ENCODE measurements around the gene TNKS2. TPM values are rescaled to one million over a fixed set of nuclear protein-coding genes. Genes with fewer than 3 reads are reported as not detected.
A peak's percentile ranks its signal among the peaks of the same experiment; 100 is the strongest.
"Not testable (repeated sequence)": the region's sequence is repeated elsewhere in the genome, so short reads cannot be mapped to it uniquely, and the experiment has no call there.

TNKS2 gene
- 10 to 100 TPM; 11.8 to 21.1 (median 14.3) TPM for total RNA-seq
- 1 to 10 TPM; 4.7 to 6.4 TPM for polyA plus RNA-seq
- long read RNA-seq, donor 1, full-length matches to known transcripts: 10 of 20 reads
- long read RNA-seq, donor 1, partial matches to known transcripts: 8 of 20 reads
- long read RNA-seq, donor 1, other reads (novel, unspliced or antisense): 2 of 20 reads
- long read RNA-seq, donor 2, full-length matches to known transcripts: 9 of 18 reads
- long read RNA-seq, donor 2, partial matches to known transcripts: 7 of 18 reads
- long read RNA-seq, donor 2, other reads (novel, unspliced or antisense): 2 of 18 reads
- long read RNA-seq, donor 3, full-length matches to known transcripts: 3 of 15 reads
- long read RNA-seq, donor 3, partial matches to known transcripts: 7 of 15 reads
- long read RNA-seq, donor 3, other reads (novel, unspliced or antisense): 5 of 15 reads

DNA sequence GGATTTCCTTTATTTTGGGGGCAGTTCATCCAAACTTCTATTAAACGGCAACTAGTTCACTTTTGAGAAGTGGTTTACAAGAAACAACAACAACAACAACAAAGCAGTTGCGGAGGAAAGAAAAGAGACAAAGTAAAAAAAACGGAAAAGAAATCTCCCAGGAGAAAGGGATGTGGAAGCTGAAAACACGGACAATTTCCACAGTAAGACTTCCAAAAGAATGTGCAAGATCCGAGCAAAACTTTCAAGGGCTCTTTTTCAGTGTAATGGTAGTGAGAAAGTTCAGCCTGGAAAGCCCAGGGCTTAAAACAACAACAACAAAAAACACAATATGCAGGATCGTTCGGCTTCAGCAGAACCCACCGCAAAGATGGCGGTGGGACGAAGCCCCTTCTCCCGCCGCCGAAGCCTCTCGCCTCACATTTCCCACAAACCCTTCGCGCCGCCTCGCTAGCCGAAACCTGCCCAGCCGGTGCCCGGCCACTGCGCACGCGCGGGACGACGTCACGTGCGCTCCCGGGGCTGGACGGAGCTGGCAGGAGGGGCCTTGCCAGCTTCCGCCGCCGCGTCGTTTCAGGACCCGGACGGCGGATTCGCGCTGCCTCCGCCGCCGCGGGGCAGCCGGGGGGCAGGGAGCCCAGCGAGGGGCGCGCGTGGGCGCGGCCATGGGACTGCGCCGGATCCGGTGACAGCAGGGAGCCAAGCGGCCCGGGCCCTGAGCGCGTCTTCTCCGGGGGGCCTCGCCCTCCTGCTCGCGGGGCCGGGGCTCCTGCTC lies at the start of gene TNKS2:
TSS of gene TNKS2 (plus strand) at position 553 of the 775 bp plus-strand sequence. CDS start 265 bp downstream, outside the sequence.
- Histone ChIP-seq H3K9me3 (no peaks in the 10 kb centered on the region), H3K4me3 (peak within 1 kb of the TSS; percentile 71 to 96 (median 85)), H3K4me1 (peaks cover 2 to 55% (median 44%) of the 10 kb centered on the region in 9 donors), H3K36me3 (peaks cover 0 to 24% (median 0%) of the 10 kb centered on the region in 9 donors), H3K27me3 (no peaks in the 10 kb centered on the region), H3K27ac (peak within 1 kb of the TSS; percentile 88 to 98 (median 96))
- intact Hi-C loops (cut with DNase I): loop anchor here in 2 of 10 donors (5.0 to 10.0 kb wide), 2 partner anchors 107 to 109 kb away; partner anchors contain the start of gene FGFBP3 (in 2 of the 2)
- TF ChIP-seq, protein P1, sequence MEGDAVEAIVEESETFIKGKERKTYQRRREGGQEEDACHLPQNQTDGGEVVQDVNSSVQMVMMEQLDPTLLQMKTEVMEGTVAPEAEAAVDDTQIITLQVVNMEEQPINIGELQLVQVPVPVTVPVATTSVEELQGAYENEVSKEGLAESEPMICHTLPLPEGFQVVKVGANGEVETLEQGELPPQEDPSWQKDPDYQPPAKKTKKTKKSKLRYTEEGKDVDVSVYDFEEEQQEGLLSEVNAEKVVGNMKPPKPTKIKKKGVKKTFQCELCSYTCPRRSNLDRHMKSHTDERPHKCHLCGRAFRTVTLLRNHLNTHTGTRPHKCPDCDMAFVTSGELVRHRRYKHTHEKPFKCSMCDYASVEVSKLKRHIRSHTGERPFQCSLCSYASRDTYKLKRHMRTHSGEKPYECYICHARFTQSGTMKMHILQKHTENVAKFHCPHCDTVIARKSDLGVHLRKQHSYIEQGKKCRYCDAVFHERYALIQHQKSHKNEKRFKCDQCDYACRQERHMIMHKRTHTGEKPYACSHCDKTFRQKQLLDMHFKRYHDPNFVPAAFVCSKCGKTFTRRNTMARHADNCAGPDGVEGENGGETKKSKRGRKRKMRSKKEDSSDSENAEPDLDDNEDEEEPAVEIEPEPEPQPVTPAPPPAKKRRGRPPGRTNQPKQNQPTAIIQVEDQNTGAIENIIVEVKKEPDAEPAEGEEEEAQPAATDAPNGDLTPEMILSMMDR (IDR thresholded peaks at IDR 0.05): peak in 1 of 9 donors; percentile 17
- DNase-seq (peak; percentile 94 to 97), ATAC-seq (peak; percentile 97 to 98 (median 98))
- 0 to 1% methylated on average over 53 to 64 of the region's 64 CpGs for WGBS, 2 donors

DNA sequence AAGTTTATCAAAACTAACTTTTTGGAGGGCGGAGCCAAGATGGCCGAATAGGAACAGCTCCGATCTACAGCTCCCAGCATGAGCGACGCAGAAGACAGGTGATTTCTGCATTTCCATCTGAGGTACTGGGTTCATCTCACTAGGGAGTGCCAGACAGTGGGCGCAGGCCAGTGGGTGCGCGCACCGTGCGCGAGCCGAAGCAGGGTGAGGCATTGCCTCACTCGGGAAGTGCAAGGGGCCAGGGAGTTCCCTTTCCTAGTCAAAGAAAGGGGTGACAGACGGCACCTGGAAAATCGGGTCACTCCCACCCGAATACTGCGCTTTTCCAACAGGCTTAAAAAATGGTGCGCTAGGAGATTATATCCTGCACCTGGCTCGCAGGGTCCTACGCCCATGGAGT lies 48.6 kb upstream of the TNKS2 start:
- not testable (repeated sequence) for H3K36me3 ChIP-seq, ATAC-seq, H3K4me1 ChIP-seq, H3K4me3 ChIP-seq, DNase-seq, H3K27ac ChIP-seq
- intact Hi-C loops (cut with DNase I): loop anchor here in 1 of 10 donors (10.0 kb wide), 1 partner anchor 255 kb away; no protein-coding TSS in a partner anchor
- WGBS, 2 donors: 95 to 96% methylated on average over 20 of the region's 20 CpGs
- Histone ChIP-seq H3K27me3 (peaks cover 0 to 10% (median 0%) of the 10 kb centered on the region in 7 donors), H3K9me3 (peaks cover 0 to 20% (median 0%) of the 10 kb centered on the region in 11 donors)

DNA sequence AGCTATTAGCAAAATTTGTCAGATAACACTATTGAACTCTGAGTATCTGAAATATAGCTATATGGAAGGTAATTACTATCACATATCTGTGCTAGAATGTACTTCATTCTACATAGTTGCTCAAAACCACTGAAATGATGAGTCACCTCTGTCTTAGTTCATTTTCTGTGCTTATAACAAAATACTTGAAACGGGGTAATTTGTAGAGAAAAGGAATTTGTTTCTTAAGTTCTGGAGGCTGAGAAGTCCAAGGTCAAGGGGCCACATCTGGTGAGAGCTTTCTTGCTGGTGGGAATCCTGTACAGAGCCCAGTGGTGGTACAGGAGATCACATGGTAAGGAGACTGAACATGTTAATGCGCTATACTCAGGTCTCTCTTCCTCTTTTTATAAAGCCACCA lies 41.9 kb upstream of the TNKS2 start:
- Histone ChIP-seq H3K27me3 (peaks cover 0 to 8% (median 0%) of the 10 kb centered on the region in 7 donors), H3K4me3 (no peak overlapping the region), H3K36me3 (no peaks in the 10 kb centered on the region), H3K9me3 (no peaks in the 10 kb centered on the region), H3K27ac (no peak overlapping the region), H3K4me1 (no peaks in the 10 kb centered on the region)
- TF ChIP-seq, protein P1 (IDR thresholded peaks at IDR 0.05): no peak
- ATAC-seq: no peak
- no peak for DNase-seq
- 69 to 79% methylated on average over 2 of the region's 2 CpGs for WGBS, 2 donors
- intact Hi-C loops (cut with DNase I): loop anchor here in 9 of 10 donors (5.0 kb wide), 4 partner anchors 151 to 681 kb away; partner anchors contain the start of gene FGFBP3 (in 2 of the 9)

DNA sequence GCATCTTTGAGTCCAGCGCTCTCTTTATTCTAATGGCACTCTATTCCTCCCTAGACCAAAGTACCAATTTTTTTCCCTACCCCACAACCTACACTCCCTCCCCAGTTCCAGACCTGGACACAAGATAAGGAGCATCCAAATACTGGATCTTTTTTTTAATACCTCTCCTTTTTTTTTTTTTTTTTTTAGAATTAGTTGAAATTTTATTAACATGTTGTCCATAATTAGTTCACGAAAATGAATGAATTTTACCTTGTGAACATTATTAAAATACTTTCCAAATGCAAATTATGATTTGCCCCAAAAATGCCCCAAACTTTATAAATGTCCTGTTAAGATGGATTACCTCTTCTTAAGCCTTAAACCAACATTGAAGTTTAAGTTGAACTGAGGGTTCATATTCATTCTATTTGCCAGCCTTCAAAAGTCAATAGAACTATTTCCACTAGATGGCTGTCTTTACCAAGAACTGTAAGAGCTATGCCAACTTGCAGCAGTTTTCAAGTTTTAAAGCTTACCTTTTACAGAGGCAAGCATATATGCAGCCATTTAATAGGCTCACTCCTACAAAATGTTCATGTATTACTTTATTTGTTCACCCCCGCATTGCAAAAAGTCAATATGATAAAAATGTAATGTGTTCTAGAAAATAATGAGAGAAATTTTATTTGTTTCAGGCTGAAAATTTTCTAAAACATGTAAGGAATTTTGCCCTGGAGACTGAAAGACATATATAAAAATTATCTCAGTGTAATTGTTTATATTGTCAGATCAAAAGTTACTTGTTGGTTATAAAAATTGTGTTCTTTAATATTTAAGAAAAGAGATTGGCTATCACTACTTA lies 39.7 kb upstream of the TNKS2 start:
- TF ChIP-seq, protein P1 (IDR thresholded peaks at IDR 0.05): peak in 8 of 9 donors; percentile 34 to 72 (median 60)
- Histone ChIP-seq H3K27ac (no peak overlapping the region), H3K36me3 (no peaks in the 10 kb centered on the region), H3K4me3 (no peak overlapping the region), H3K9me3 (peaks cover 0 to 7% (median 0%) of the 10 kb centered on the region in 11 donors), H3K4me1 (no peaks in the 10 kb centered on the region), H3K27me3 (peaks cover 0 to 8% (median 0%) of the 10 kb centered on the region in 7 donors)
- WGBS, 2 donors: 54 to 60% methylated on average over 3 of the region's 3 CpGs
- intact Hi-C loops (cut with DNase I): loop anchor here (2.0 to 5.0 kb wide), 5 partner anchors 149 to 679 kb away; partner anchors contain the start of gene FGFBP3 (in 2 of the 10)
- DNase-seq (no peak), ATAC-seq (peak in 1 of 8 donors; percentile 53)

Data from heart right ventricle (tissue), 16 donors.